Upper lobe of left lung (tissue), 6 donors: Measurements from ENCODE around the gene CAMK2G. TPM values are rescaled to one million over a fixed set of nuclear protein-coding genes. Genes with fewer than 3 reads are reported as not detected.

Experiments
- ATAC-seq, 2 donors: fragments of 200-7000 bp; cut with Tn5 transposase; one replicate each; pipeline ENCODE4 v1.9.1; 2022; ENCODE audit warnings: mild to moderate bottlenecking in 2 of 2, moderate library complexity in 2 of 2; ENCODE audit not compliant: low FRiP score in 2 of 2
- DNase-seq, 2 donors: peaks; one replicate each; pipeline ENCODE4 v3.0.0-alpha.2; 2019 to 2020
- H3K27ac ChIP-seq, 4 donors: fragments of 200-600 bp; sonication (generic); one replicate each; pipeline ENCODE4 v1.5.1; 2016 to 2019
- H3K27me3 ChIP-seq, 4 donors: fragments of 200-600 bp; sonication (generic); one replicate each; pipeline ENCODE4 v1.5.1; 2017 to 2019
- H3K36me3 ChIP-seq, 4 donors: fragments of 200-600 bp; sonication (generic); one replicate each; pipeline ENCODE4 v1.5.1; 2016 to 2019
- H3K4me1 ChIP-seq, 4 donors: fragments of 200-600 bp; sonication (generic); one replicate each; pipeline ENCODE4 v1.5.1; 2018 to 2019
- H3K4me3 ChIP-seq, 4 donors: fragments of 200-600 bp; sonication (generic); one replicate each; pipeline ENCODE4 v1.5.1; 2017 to 2019; ENCODE audit warnings: mild to moderate bottlenecking in 2 of 4, moderate library complexity in 1 of 4
- H3K9me3 ChIP-seq, 4 donors: fragments of 200-600 bp; sonication (generic); one replicate each; pipeline ENCODE4 v1.5.1; 2018 to 2019
- EP300 ChIP-seq, 4 donors: sonication (generic); formaldehyde crosslinking; IDR thresholded peaks; one replicate each; pipeline ENCODE4 v1.5.1; 2017; ENCODE audit warnings: antibody characterized with exemption in 4 of 4, control low read depth in 2 of 4
- POLR2A ChIP-seq, 4 donors: fragments of 450-650 bp; IDR thresholded peaks; one replicate each; pipeline ENCODE4 v1.5.1; 2016 to 2017; ENCODE audit warnings: antibody characterized with exemption in 4 of 4, mild to moderate bottlenecking in 2 of 4
- POLR2AphosphoS5 ChIP-seq, 2 donors: sonication (generic); formaldehyde crosslinking; IDR thresholded peaks; one replicate each; pipeline ENCODE4 v1.5.1; 2017; ENCODE audit warnings: antibody characterized with exemption in 2 of 2
- WGBS, 2 donors: methylation state at CpG; one replicate each; pipeline ENCODE4 v1.1.5; 2017 to 2018; 5-methylcytosine and 5-hydroxymethylcytosine counted together
- total RNA-seq, 6 donors: library from RNA; depleted of rRNA in 4 of 6; stranded (reverse); fragments of >200 nt in 4 of 6; gene quantifications; one replicate each; pipeline versions ENCODE4 v1.1.0 to v1.2.1, GENCODE V29; 2016 to 2021
- TF ChIP-seq, protein P1 (sequence below), 6 experiments: fragments of 450-650 bp in 4 of 6; fragments of 200-600 bp in 2 of 6; sonication (generic) in 2 of 6; IDR thresholded peaks; one replicate each; pipeline ENCODE4 v1.5.1; 2016 to 2019; ENCODE audit warnings: antibody characterized with exemption in 6 of 6
- donor health status: DM: no; HTN: no; CAD: no; lungs with moderate emphysema.
- donor health status: DM: no; HTN: yes; CAD: no; lungs with severe emphysema.

The CAMK2G gene
- total RNA-seq, 6 donors from 2014 or later: 25.7 to 52.3 (median 43.0) TPM

DNA sequence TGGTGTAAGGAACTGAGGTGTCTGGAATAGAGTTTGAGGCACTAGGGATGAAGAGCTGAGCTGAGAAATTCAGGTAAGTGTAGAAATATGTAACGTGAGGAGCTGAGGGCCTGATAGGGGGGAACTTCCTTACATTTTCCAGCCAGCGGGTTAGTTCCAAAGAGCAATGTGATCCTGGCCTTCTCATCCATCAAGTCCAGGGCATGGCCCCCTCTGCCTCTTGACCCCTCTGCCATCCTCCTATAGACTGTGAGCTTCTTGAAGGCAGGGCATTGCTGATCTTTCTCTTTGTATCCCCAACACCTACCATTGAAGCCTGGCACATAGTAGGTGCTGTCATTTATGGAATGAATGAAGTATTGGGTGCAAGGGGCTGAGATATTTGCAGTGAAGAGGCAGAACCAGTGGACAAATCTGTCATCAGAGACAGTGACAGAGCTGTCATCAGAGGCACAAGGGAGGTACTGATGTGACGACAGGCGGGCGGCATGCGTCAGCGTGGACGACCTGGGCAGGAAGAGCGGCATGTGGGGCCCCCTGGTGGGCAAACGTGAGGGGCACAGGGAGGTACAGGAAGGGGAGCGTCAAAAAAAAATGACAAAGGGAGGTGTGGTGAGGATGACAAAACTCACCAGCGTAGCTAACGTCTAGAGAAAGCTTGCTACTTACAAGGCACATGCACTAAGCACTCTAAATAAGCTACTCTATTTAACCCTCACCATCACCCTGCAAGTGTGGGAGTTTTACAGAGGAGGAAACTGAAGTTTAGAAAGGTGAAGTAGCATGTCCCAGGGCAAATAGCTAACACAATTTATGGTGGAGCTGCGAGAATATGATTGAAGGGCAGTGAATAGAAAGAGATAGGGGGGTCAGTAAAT lies 5.2 kb upstream of the CAMK2G start:
- peaks cover 12 to 31% (median 23%) of the 10 kb centered on the region in 4 donors for H3K4me1 ChIP-seq
- TF ChIP-seq POLR2A (IDR thresholded peaks at IDR 0.05) (no peak), POLR2AphosphoS5 (IDR thresholded peaks at IDR 0.05) (peak in 1 of 2 donors; percentile 65), EP300 (IDR thresholded peaks at IDR 0.05) (no peak)
- TF ChIP-seq, protein P1, sequence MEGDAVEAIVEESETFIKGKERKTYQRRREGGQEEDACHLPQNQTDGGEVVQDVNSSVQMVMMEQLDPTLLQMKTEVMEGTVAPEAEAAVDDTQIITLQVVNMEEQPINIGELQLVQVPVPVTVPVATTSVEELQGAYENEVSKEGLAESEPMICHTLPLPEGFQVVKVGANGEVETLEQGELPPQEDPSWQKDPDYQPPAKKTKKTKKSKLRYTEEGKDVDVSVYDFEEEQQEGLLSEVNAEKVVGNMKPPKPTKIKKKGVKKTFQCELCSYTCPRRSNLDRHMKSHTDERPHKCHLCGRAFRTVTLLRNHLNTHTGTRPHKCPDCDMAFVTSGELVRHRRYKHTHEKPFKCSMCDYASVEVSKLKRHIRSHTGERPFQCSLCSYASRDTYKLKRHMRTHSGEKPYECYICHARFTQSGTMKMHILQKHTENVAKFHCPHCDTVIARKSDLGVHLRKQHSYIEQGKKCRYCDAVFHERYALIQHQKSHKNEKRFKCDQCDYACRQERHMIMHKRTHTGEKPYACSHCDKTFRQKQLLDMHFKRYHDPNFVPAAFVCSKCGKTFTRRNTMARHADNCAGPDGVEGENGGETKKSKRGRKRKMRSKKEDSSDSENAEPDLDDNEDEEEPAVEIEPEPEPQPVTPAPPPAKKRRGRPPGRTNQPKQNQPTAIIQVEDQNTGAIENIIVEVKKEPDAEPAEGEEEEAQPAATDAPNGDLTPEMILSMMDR (IDR thresholded peaks at IDR 0.05): peak; percentile 95 to 98 (median 96)
- no peak overlapping the region for H3K27ac ChIP-seq
- H3K9me3 ChIP-seq: no peaks in the 10 kb centered on the region
- no peaks in the 10 kb centered on the region for H3K36me3 ChIP-seq
- no peak overlapping the region for H3K4me3 ChIP-seq
- no peaks in the 10 kb centered on the region for H3K27me3 ChIP-seq
- peak; percentile 91 to 94 for DNase-seq
- WGBS, 2 donors: 13% methylated on average over 14 of the region's 14 CpGs
- peak; percentile 94 for ATAC-seq

DNA sequence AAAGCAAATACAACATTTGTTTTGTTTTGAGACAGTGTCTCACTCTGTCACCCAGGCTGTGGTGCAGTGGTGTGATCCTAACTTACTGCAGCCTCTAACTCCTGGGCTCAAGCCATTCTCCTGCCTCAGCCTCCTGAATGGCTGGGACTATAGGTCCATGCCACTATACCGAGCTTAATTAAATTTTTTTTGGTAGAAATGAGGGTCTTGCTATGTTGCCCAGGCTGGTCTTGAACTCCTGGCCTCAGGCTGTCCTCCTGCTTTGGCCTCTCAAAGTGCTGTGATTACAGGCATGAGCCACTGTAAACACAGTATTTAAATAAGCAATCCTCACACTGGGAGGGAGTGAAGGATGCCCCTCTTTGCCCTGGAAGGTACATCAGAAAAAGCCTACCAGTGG lies 4.0 kb upstream of the CAMK2G start:
- ATAC-seq (no peak), DNase-seq (no peak)
- Histone ChIP-seq H3K27ac (no peak overlapping the region), H3K9me3 (no peaks in the 10 kb centered on the region), H3K27me3 (no peaks in the 10 kb centered on the region), H3K4me3 (no peak overlapping the region), H3K4me1 (peaks cover 12 to 36% (median 24%) of the 10 kb centered on the region in 4 donors), H3K36me3 (no peaks in the 10 kb centered on the region)
- 80 to 94% methylated on average over 1 of the region's 1 CpG for WGBS, 2 donors
- no peak for TF ChIP-seq POLR2A (IDR thresholded peaks at IDR 0.05)
- TF ChIP-seq, protein P1 (IDR thresholded peaks at IDR 0.05): no peak
- no peak for TF ChIP-seq POLR2AphosphoS5 (IDR thresholded peaks at IDR 0.05)
- no peak for TF ChIP-seq EP300 (IDR thresholded peaks at IDR 0.05)

DNA sequence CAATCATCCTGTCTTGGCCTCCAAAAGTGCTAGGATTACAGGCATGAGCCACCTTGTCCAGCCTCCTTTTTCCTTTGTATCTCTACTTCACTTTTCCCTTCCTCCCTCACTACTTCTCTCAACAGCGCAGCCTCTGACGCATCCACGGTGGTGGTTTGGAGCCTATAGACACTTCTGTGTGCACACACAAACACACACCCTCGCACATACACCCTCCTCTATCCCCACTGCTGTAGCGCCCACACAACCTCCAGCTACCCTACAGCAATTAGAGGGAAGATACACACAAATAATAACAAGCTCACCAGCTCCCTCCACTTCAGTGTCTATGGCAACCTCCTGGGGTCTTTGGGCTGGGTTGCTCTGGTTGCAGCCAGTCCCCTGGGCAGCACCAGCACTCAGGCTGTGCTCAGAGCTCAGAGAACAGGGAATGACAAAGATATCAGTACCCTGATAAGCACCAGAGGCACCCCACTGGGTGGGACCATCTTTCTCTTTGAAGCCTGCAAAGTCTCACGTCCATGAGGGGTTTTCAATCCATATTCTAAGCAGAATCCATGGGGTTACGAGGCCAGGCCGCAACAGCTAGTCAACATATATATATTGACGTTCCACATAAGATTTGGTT lies 3.3 kb upstream of the CAMK2G start:
- no peak overlapping the region for H3K27ac ChIP-seq
- no peak overlapping the region for H3K4me3 ChIP-seq
- peaks cover 19 to 43% (median 31%) of the 10 kb centered on the region in 4 donors for H3K4me1 ChIP-seq
- DNase-seq: no peak
- no peaks in the 10 kb centered on the region for H3K9me3 ChIP-seq
- no peaks in the 10 kb centered on the region for H3K36me3 ChIP-seq
- 93 to 95% methylated on average over 9 of the region's 9 CpGs for WGBS, 2 donors
- no peak for ATAC-seq
- no peaks in the 10 kb centered on the region for H3K27me3 ChIP-seq
- TF ChIP-seq, protein P1 (IDR thresholded peaks at IDR 0.05): no peak
- TF ChIP-seq POLR2AphosphoS5 (IDR thresholded peaks at IDR 0.05): no peak

DNA sequence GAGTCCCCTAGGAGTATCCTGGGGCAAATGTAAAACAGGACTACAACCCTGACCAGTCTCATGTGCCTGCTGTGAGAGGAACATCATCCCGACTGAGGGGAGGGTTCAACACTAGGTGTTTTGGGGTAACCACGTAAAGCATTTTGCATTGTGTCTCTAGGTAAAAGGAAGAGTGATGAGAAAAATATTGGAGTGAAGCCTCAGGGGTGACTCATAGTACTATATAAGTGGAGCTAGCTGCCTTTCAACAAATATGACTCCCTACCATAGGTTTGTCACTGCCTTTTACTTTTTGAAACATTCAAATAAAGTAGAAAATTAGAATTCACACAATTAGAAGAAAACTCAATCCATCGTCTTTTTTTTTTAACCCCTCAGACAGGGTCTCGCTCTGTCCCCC lies 2.6 kb upstream of the CAMK2G start:
- H3K36me3 ChIP-seq: no peaks in the 10 kb centered on the region
- no peak overlapping the region for H3K4me3 ChIP-seq
- H3K4me1 ChIP-seq: peaks cover 23 to 50% (median 38%) of the 10 kb centered on the region in 4 donors
- no peaks in the 10 kb centered on the region for H3K9me3 ChIP-seq
- 92 to 93% methylated on average over 4 of the region's 4 CpGs for WGBS, 2 donors
- TF ChIP-seq POLR2AphosphoS5 (IDR thresholded peaks at IDR 0.05) (no peak), POLR2A (IDR thresholded peaks at IDR 0.05) (no peak), EP300 (IDR thresholded peaks at IDR 0.05) (no peak)
- TF ChIP-seq, protein P1 (IDR thresholded peaks at IDR 0.05): no peak
- ATAC-seq: no peak
- no peak for DNase-seq
- no peak overlapping the region for H3K27ac ChIP-seq
- H3K27me3 ChIP-seq: no peaks in the 10 kb centered on the region
